HepG2 (cell line): ENCODE measurements around the gene BLOC1S4. TPM values are rescaled to one million over a fixed set of nuclear protein-coding genes. Genes with fewer than 3 reads are reported as not detected.

Experiments used
- ATAC-seq: fragments of 200-7000 bp; cut with Tn5 transposase; 3 replicates; pipeline ENCODE4 v1.9.1; 2020; ENCODE audit warnings: mild to moderate bottlenecking, moderate library complexity
- BruUV-seq: library from RNA; stranded (reverse); fragments of 400-500 nt; replicated peaks from 2 replicates; lab custom pipeline; 2021; lab: Mats Ljungman, UMichigan
- CTCF ChIA-PET: fragments of 300-600 bp; formaldehyde crosslinking; extraction: SDS; loops from one replicate; lab custom pipeline; 2021; ENCODE audit warnings: low total read pairs, inconsistent platforms, low intra/inter-chr PET ratio; lab: Yijun Ruan, JAX
- POLR2A ChIA-PET: fragments of 350-600 bp; sonication (Branson Sonifier 250); formaldehyde crosslinking; loops from one replicate; lab custom pipeline; 2020; ENCODE audit warnings: antibody characterized with exemption, inconsistent platforms; lab: Yijun Ruan, JAX
- DNase-seq: peaks from one replicate; pipeline ENCODE4 v3.0.0-alpha.2; 2015; ENCODE audit warnings: low spot score
- FAIRE-seq: peaks from 3 replicates; lab custom pipeline; 2011; peaks lifted over from hg19 to GRCh38; lab: Jason Lieb, UNC
- H2AFZ ChIP-seq: one replicate; pipeline ENCODE4 v1.6.1; 2011; ENCODE audit warnings: low read length, inconsistent platforms
- H3K27ac ChIP-seq: fragments of 300-600 bp; 3 replicates; pipeline ENCODE4 v1.8.0; 2011; ENCODE audit warnings: mixed run types, mild to moderate bottlenecking, mixed read lengths, low read length, inconsistent platforms; ENCODE audit not compliant: insufficient read depth; ENCODE audit errors: extremely low read length
- H3K27me3 ChIP-seq, 2 experiments: fragments of 200-600 bp in 1 of 2; 2 replicates in 1 of 2; 3 replicates in 1 of 2; pipeline versions ENCODE4 v1.6.0 to v1.8.0; 2011; ENCODE audit warnings: low read length in 2 of 2, mild to moderate bottlenecking in 2 of 2, moderate library complexity in 2 of 2, inconsistent platforms in 1 of 2; ENCODE audit not compliant: insufficient read depth in 2 of 2, control insufficient read depth in 1 of 2
- H3K36me3 ChIP-seq, 2 experiments: fragments of 200-600 bp in 1 of 2; replicated peaks in 1 of 2; 2 replicates in 1 of 2; 3 replicates in 1 of 2; pipeline versions ENCODE4 v1.5.1 to v1.8.0; 2011; ENCODE audit warnings: low read length in 2 of 2, inconsistent platforms in 1 of 2; ENCODE audit not compliant: insufficient read depth in 2 of 2, control insufficient read depth in 1 of 2
- H3K4me1 ChIP-seq: 2 replicates; pipeline ENCODE4 v1.5.1; 2012; ENCODE audit warnings: low read length, inconsistent platforms; ENCODE audit not compliant: insufficient read depth
- H3K4me2 ChIP-seq: 2 replicates; pipeline ENCODE4 v1.6.0; 2011; ENCODE audit warnings: low read depth, low read length, inconsistent platforms
- H3K4me3 ChIP-seq, 3 experiments: fragments of 200-600 bp in 1 of 3; sonication (generic), shearing (Covaris generic) in 1 of 3; replicated peaks in 1 of 3; 2 replicates each; pipeline ENCODE4 v1.5.1; 2011 to 2016; ENCODE audit warnings: low read length in 3 of 3, inconsistent platforms in 2 of 3, low read depth in 2 of 3, mild to moderate bottlenecking in 2 of 3, control low read depth in 1 of 3, mixed read lengths in 1 of 3; ENCODE audit not compliant: insufficient read depth in 1 of 3
- H3K79me2 ChIP-seq: one replicate; pipeline ENCODE4 v1.6.1; 2011; ENCODE audit warnings: low read length, inconsistent platforms; ENCODE audit not compliant: insufficient read depth
- H3K9ac ChIP-seq: 2 replicates; pipeline ENCODE4 v1.6.0; 2011; ENCODE audit warnings: mild to moderate bottlenecking, low read depth, low read length, inconsistent platforms; ENCODE audit not compliant: insufficient read depth
- H3K9me3 ChIP-seq: 2 replicates; pipeline ENCODE4 v1.5.1; 2012; ENCODE audit warnings: mild to moderate bottlenecking, low read length
- H4K20me1 ChIP-seq: 2 replicates; pipeline ENCODE4 v1.6.0; 2011; ENCODE audit warnings: inconsistent platforms, mild to moderate bottlenecking, low read length, moderate library complexity; ENCODE audit not compliant: insufficient read depth
- AGO1 ChIP-seq: fragments of 200-400 bp; formaldehyde crosslinking; IDR thresholded peaks from 2 replicates; pipeline ENCODE4 v1.6.1; 2017; ENCODE audit warnings: mild to moderate bottlenecking, low read depth, low read length, moderate library complexity; ENCODE audit not compliant: poor library complexity, severe bottlenecking
- AGO2 ChIP-seq: fragments of 200-400 bp; formaldehyde crosslinking; optimal IDR thresholded peaks from 2 replicates; pipeline ENCODE3; 2017; ENCODE audit warnings: mild to moderate bottlenecking, low read depth, low read length, moderate library complexity
- CEBPG ChIP-seq: IDR thresholded peaks from 2 replicates; pipeline ENCODE4 v1.6.1; 2016
- HDAC6 ChIP-seq: fragments of 200-600 bp; sonication (generic); IDR thresholded peaks from 2 replicates; pipeline ENCODE4 v1.7.0; 2017; ENCODE audit warnings: mild to moderate bottlenecking, antibody characterized with exemption, low read length, low read depth
- NR2F6 ChIP-seq, 2 experiments: IDR thresholded peaks; 2 replicates each; pipeline ENCODE4 v1.6.1; 2016; ENCODE audit warnings: antibody characterized with exemption in 1 of 2, mild to moderate bottlenecking in 1 of 2
- POLR2A ChIP-seq, 2 experiments: IDR thresholded peaks; 2 replicates each; pipeline ENCODE4 v1.6.1; 2011; ENCODE audit warnings: low read depth in 2 of 2, low read length in 2 of 2, mild to moderate bottlenecking in 1 of 2, moderate library complexity in 1 of 2; ENCODE audit not compliant: insufficient read depth in 1 of 2
- RBFOX2 ChIP-seq: fragments of 200-400 bp; formaldehyde crosslinking; IDR thresholded peaks from 2 replicates; pipeline ENCODE4 v1.6.1; 2017; ENCODE audit warnings: low read depth, mild to moderate bottlenecking, low read length
- RBM22 ChIP-seq: fragments of 200-400 bp; formaldehyde crosslinking; optimal IDR thresholded peaks from 2 replicates; pipeline ENCODE3; 2017; ENCODE audit warnings: mild to moderate bottlenecking, low read length, moderate library complexity
- SALL1 ChIP-seq: sonication (generic); formaldehyde crosslinking; IDR thresholded peaks from 2 replicates; pipeline ENCODE4 v1.8.0; 2022; ENCODE audit warnings: mild to moderate bottlenecking, missing genetic modification reagents
- SIX1 ChIP-seq: sonication (generic); formaldehyde crosslinking; IDR thresholded peaks from 2 replicates; pipeline ENCODE4 v1.4.0; 2020; ENCODE audit warnings: missing genetic modification reagents, borderline replicate concordance
- ZBTB38 ChIP-seq: sonication (generic); formaldehyde crosslinking; IDR thresholded peaks from 2 replicates; pipeline ENCODE4 v1.5.1; 2020; ENCODE audit warnings: mild to moderate bottlenecking, missing genetic modification reagents
- ZC3H13 ChIP-seq: sonication (generic); formaldehyde crosslinking; IDR thresholded peaks from 2 replicates; pipeline ENCODE4 v1.8.1; 2023; ENCODE audit warnings: mild to moderate bottlenecking, missing genetic modification reagents, moderate library complexity
- ZEB1 ChIP-seq: IDR thresholded peaks from 2 replicates; pipeline ENCODE4 v1.6.1; 2012; ENCODE audit warnings: mild to moderate bottlenecking, low read depth, inconsistent platforms; ENCODE audit not compliant: insufficient replicate concordance
- ZNF263 ChIP-seq: sonication (generic); formaldehyde crosslinking; IDR thresholded peaks from 2 replicates; pipeline ENCODE4 v1.4.0; 2020; ENCODE audit warnings: missing genetic modification reagents
- ZNF280B ChIP-seq: sonication (generic); formaldehyde crosslinking; IDR thresholded peaks from 2 replicates; pipeline ENCODE4 v1.5.0; 2020; ENCODE audit warnings: missing genetic modification reagents, mild to moderate bottlenecking, borderline replicate concordance
- ZNF749 ChIP-seq: sonication (generic); formaldehyde crosslinking; IDR thresholded peaks from 2 replicates; pipeline ENCODE4 v1.8.0; 2022; ENCODE audit warnings: mild to moderate bottlenecking, missing genetic modification reagents, moderate library complexity, borderline replicate concordance
- WGBS: methylation state at CpG from one replicate; pipeline ENCODE4 v1.1.6; 2017; ENCODE audit warnings: low lambda C conversion rate; 5-methylcytosine and 5-hydroxymethylcytosine counted together
- in situ Hi-C: cut with HindIII; loops from 2 replicates; pipeline ENCODE4 v1.10.0; 2017; ENCODE audit warnings: low pct_unique_long_range_greater_than_20kb; ENCODE audit not compliant: extremely low pct_ligation_motif_present
- intact Hi-C: fragments of 100-400 bp; cut with micrococcal nuclease; formaldehyde crosslinking; loops from one replicate; pipeline ENCODE4 v1.10.0; 2022; ENCODE audit not compliant: unreplicated experiment
- polyA plus RNA-seq, 8 experiments: library from polyadenylated mRNA; depleted of rRNA in 3 of 8; stranded (reverse) in 7 of 8; unstranded in 1 of 8; fragments of >200 nt; fragmentation: Illumina TruSeq in 4 of 8; extraction: Trizol in 4 of 8; gene quantifications; 2 replicates each; pipeline versions ENCODE4 v1.2.1 to v1.2.3, GENCODE V29; 2011 to 2016; ENCODE audit warnings: low read depth in 4 of 8, missing spikeins in 1 of 8, mixed read lengths in 1 of 8; ENCODE audit not compliant: insufficient read depth in 1 of 8
- total RNA-seq, 5 experiments: library from RNA; depleted of rRNA; stranded (reverse); fragments of >200 nt; fragmentation: Illumina TruSeq; extraction: Trizol; gene quantifications; 2 replicates each; pipeline ENCODE4 v1.2.3, GENCODE V29; 2016; ENCODE audit warnings: low read depth in 1 of 5
- TF ChIP-seq, protein P1 (sequence below): sonication (generic); formaldehyde crosslinking; IDR thresholded peaks from 2 replicates; pipeline ENCODE4 v1.5.1; 2020; ENCODE audit warnings: mild to moderate bottlenecking, missing genetic modification reagents, moderate library complexity

The BLOC1S4 gene
- total and polyA plus RNA-seq, 2 of the 13 experiments (the other 11 are each of a cell fraction or from before 2014, with no cell fraction given) = 15.5 to 20.9 TPM

DNA sequence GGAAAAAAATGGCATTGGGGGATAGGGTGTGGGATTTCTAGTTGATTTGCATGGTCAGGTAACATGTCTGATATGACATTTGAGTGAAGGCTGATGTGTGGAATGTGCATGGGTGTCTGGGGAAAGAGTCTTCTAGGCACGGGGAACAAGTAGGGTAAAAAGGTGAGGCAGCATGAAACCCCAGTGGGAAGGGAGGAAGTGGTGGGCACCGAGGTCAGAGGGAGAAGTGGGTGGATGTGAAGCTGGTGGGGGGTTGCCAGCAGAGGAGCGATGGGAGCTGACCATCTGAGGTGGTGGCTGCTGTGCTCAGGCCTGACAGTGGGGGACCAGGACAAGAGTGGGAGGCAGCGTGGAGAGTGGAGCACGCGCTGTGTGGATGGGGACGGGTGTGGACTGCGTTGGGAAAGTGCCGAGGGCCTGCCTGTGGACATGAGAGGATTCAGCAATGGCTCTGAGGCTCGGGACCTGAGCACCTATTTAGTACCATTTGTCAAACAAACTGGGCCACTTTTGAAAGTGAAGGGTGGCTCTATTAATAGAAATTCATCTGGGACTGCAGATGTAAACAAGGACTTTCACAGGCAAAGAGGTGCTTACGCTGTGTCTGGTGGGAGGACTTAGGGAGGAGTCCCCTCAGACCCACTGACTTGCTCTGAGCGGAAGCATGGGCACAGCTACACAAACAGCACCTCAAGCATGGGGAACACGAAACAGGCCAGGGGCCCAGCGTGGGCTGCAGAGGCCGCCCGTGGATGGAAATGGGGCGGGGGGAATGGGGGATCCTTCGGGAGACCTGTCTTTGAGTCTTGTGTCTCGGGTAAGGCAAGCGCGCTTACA, 39.0 kb upstream of the BLOC1S4 start:
- H3K79me2 ChIP-seq = peaks cover 33% of the 10 kb centered on the region
- H2AFZ ChIP-seq = no peak overlapping the region
- H3K36me3 ChIP-seq = peaks cover 0 to 13% of the 10 kb centered on the region in 2 experiments; a peak in 2 of 5 replicates
- TF ChIP-seq POLR2A (IDR thresholded peaks at IDR 0.05; ENCODE audit: insufficient read depth in 1 of 2, low read depth in 2 of 2, low read length in 2 of 2) (peak in 1 of 2 experiments; percentile 50; a peak in 2 of 4 replicates), HDAC6 (no peak), CEBPG (no peak), RBFOX2 (0 out of 2 replicates have a peak, but pooled peaks have one; percentile 16), RBM22 (peak; percentile 79), ZBTB38 (CRISPR knock-in tag) (peak; percentile 36; the same call in 1 of the 2 replicates), SALL1 (CRISPR knock-in tag) (peak; percentile 10; the same call in 1 of the 2 replicates), SIX1 (no peak), ZC3H13 (peak; percentile 57; the same call in 1 of the 2 replicates), NR2F6 (IDR thresholded peaks at IDR 0.05) (no peak), NR2F6 (CRISPR knock-in tag; IDR thresholded peaks at IDR 0.05) (no peak), ZEB1 (no peak), ZNF280B (CRISPR knock-in tag) (0 out of 2 replicates have a peak, but pooled peaks have one; percentile 51), AGO2 (peak; percentile 73), AGO1 (peak; percentile 72), ZNF749 (CRISPR knock-in tag) (no peak), ZNF263 (peak; percentile 95)
- TF ChIP-seq, protein P1, sequence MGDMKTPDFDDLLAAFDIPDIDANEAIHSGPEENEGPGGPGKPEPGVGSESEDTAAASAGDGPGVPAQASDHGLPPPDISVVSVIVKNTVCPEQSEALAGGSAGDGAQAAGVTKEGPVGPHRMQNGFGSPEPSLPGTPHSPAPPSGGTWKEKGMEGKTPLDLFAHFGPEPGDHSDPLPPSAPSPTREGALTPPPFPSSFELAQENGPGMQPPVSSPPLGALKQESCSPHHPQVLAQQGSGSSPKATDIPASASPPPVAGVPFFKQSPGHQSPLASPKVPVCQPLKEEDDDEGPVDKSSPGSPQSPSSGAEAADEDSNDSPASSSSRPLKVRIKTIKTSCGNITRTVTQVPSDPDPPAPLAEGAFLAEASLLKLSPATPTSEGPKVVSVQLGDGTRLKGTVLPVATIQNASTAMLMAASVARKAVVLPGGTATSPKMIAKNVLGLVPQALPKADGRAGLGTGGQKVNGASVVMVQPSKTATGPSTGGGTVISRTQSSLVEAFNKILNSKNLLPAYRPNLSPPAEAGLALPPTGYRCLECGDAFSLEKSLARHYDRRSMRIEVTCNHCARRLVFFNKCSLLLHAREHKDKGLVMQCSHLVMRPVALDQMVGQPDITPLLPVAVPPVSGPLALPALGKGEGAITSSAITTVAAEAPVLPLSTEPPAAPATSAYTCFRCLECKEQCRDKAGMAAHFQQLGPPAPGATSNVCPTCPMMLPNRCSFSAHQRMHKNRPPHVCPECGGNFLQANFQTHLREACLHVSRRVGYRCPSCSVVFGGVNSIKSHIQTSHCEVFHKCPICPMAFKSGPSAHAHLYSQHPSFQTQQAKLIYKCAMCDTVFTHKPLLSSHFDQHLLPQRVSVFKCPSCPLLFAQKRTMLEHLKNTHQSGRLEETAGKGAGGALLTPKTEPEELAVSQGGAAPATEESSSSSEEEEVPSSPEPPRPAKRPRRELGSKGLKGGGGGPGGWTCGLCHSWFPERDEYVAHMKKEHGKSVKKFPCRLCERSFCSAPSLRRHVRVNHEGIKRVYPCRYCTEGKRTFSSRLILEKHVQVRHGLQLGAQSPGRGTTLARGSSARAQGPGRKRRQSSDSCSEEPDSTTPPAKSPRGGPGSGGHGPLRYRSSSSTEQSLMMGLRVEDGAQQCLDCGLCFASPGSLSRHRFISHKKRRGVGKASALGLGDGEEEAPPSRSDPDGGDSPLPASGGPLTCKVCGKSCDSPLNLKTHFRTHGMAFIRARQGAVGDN (CRISPR knock-in tag) = peak; percentile 30; the same call in 1 of the 2 replicates
- in situ Hi-C loops = no loop called here
- no peak for FAIRE-seq
- CTCF ChIA-PET = no interaction called here
- H3K4me1 ChIP-seq = peaks cover 55% of the 10 kb centered on the region
- POLR2A ChIA-PET = interaction anchor here (2.5 to 7.2 kb wide), 2 partner anchors 12 to 17 kb away, joined by 13 to 122 read pairs; partner anchors contain the start of gene S100P
- intact Hi-C loops = no loop called here
- H4K20me1 ChIP-seq = peaks cover 14% of the 10 kb centered on the region
- H3K9me3 ChIP-seq = no peaks in the 10 kb centered on the region
- DNase-seq = no peak
- H3K4me2 ChIP-seq = peak overlapping the region; percentile 91
- peak overlapping the region in 1 of 3 experiments; percentile 36; a peak in 2 of 6 replicates for H3K4me3 ChIP-seq
- H3K27me3 ChIP-seq = no peaks in the 10 kb centered on the region
- H3K9ac ChIP-seq = peak overlapping the region; percentile 75; the same call in 1 of the 2 replicates
- no peak overlapping the region for H3K27ac ChIP-seq
- no TSS peak for BruUV-seq
- WGBS = 91% methylated on average over 21 of the region's 21 CpGs
- ATAC-seq = no peak
